Stimulated activated CD8-positive, alpha-beta memory T cell treated with anti-CD3 and anti-CD28 coated beads, Interleukin-7, amount 100 ng/mL, for 1 hour (primary cell): ENCODE results near the gene UCK2.

Source experiments
- DNase-seq, 2 donors: peaks; one replicate each; pipeline ENCODE4 v3.0.0-alpha.2; 2020; ENCODE audit warnings: low read depth in 2 of 2

Gene UCK2

DNA sequence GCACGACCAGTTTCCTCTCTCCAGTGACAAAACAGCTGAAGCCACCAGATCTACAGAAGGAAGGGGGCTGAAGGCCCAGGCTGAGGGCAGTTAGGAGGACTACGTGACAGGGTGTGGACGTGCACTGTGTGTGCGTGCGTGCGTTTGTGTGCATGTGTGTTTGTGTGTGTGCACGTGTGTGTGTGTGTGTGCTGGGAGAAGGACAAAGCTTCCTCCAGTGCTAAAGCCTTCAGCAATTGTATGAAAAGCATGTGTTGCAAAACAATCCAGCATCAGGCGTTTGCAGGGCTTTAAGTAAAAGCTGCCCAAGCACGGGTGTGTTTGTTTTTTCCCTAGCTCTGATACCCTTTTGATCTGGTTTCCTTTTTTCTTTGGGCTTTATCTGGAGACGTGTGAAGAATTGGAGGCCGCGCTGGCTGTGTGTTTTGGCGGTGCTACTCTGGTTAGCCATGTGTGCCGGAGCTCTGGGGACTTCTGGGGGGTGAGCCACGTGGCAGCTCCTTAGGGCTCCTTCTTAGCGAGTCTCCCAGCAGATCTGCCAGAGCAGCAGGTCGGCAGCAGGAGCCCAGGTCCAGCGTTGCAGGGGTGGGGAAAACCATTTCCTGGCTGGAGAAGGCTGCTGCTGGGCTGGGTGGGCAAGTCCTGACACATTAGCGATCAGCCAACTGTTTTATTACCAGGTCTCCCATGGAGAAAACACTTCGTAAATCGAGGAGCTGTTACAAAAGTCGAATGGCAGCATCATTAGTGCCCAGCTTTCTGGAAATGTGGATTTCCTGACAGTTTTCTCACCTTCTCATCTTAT lies 73.4 kb downstream of the UCK2 start:
- no peak for DNase-seq

- no peak for DNase-seq
Measured at GRCh38 chr1:165902565-165902964, 75.2 kb downstream of the UCK2 start.

DNA sequence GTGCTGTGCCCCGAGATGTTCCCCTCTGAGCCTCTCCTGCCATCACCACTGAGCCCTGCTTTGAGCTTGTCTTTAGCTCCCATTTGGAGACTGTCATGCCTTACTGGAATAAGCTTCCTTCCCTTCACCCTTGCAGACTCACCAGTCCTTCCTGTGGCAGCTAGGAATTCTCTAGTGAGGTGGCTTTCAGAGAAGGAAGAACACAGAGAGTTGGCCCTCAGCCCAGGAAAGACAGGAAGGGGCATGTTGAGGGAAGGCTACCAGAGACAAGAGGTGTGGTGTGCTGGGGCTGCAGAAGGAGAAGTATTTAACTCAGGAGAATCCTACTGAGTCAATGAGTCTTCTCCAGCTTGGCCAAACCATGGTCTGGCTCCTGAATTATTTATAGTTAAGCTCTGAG lies 76.3 kb downstream of the UCK2 start:
- no peak for DNase-seq

- no peak for DNase-seq
Measured at GRCh38 chr1:165904948-165905347, 77.5 kb downstream of the UCK2 start.

DNA sequence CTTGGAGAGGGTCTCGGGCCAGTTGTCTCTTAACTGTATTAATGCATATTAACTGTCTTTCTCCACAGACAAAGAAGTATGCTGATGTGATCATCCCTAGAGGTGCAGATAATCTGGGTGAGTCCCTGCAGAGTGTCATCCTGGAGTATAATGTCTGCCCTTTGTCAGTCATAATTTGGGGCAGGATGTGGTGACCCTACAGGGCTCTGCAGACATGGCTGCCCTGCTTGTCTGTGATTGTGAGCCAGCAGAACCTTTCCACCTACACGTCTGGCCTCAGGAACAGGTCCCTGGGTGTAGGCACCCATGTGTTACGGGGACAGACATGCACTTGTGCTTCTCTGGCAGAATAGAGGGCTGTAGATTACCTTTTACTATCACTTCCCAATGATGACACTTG lies 78.4 kb downstream of the UCK2 start:
- DNase-seq: no peak

GRCh38 chr1:165907256-165907857 lies 79.9 kb downstream of the UCK2 start:
- no peak for DNase-seq

GRCh38 chr1:165910764-165911421 lies 83.5 kb downstream of the UCK2 start:
- DNase-seq: no peak

DNA sequence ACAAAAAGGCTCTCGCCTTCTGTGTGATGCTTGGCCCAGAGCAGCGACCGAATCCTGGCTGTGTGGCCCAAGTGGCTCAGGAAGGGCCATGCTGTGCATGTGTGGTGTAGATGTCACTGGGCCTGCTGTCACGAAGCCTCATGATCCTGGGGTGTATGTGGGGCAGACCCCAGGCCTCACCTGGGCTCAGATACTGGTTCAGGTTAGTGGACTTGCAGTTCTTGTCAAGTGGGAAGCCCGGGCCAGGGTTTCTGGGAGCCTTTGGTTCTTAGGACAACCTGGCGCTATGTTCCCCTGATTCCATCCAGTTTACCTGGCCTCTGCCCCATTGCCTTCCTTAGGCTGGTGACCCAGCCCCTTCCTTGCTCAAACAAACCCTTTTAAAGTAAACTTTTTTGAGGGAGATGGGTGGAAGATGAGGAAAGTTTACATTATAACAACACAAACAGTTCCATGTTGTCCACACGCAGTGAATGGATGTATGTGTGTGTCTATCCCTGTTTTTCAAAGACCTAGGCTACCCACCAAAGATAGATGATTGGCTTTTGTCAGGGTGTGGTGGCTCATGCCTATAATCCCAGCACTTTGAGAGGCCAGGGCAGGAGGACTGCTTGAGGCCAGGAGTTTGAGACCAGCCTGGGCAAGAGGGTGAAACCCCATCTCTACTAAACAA lies 84.3 kb downstream of the UCK2 start:
- no peak for DNase-seq

GRCh38 chr1:165912638-165913037 lies 85.2 kb downstream of the UCK2 start:
- no peak for DNase-seq

DNA sequence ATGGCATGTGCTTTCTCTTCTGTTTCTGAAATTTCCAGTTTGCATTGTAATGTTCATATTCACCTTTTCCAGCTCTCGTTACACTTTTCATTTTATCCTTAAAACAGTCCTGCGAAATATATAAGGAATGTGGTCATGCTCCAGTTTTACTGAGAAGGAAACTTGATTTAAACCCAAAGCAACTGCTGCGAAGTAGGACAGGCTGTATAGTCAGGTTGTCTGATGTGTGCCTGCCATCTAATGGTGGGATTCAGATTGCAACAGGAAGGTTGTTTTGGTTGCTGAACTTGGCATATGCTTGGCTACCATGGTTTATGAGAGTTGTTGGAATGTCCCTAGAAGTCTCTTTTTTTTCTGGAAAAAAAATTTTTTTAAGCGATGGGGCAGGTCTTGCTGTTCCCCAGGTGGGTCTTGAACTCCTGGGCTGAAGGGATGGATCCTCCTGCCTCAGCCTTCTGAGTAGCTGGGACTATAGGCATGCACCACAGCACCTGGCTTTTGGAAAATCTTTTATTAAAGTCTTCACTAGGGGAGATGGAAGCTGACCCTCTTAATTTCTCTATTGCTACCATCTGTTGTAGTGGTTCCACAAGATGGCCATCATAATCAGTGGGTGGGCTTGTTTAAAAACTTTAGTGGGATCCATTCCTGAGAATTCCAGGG lies 86.9 kb downstream of the UCK2 start:
- peak; percentile 10 to 30 for DNase-seq

- no peak for DNase-seq
Measured at GRCh38 chr1:165915480-165915879, 88.1 kb downstream of the UCK2 start.

- DNase-seq: no peak
Measured at GRCh38 chr1:165915932-165916348, 88.5 kb downstream of the UCK2 start.

DNA sequence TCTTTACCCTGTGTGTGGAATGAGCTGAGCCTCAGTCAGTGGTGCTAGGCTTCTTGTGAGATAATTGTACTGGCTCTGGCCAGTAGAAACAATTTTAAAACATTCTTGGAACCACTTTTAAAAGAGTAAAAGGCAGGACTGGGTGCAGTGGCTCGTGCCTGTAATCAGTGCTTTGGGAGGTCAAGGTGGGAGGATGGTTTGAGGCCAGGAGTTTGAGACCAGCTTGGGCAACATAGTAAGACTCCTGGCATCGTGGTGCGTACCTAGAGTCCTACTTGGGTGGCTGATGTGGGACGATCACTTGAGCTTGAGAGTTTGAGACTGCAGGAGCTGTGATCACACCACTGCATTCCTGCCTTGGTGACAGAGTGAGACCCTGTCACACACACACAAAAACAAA lies 89.8 kb downstream of the UCK2 start:
- no peak for DNase-seq

DNA sequence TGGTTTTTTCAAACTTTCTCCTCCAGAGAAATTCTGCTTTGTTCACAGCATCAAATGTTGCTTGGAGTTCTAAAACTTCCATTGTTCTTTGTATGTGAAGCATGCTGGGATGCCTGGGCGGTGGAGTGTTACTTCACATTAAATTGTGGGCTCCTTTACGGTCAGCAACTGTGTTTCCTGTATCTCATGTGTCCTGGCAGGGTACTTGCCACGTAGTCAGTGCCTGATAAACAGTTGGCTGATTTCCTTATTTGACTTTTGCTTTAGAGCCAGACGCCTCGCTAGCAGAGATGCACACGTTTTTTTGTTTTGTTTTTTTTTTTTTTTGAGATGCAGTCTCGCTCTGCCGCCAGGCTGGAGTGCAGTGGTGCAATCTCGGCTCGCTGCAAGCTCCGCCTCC lies 96.7 kb downstream of the UCK2 start:
- DNase-seq: no peak

- no peak for DNase-seq
Measured at GRCh38 chr1:165925498-165926079, 98.2 kb downstream of the UCK2 start.

- DNase-seq: no peak
Measured at GRCh38 chr1:165927169-165927568, 99.8 kb downstream of the UCK2 start.

DNA sequence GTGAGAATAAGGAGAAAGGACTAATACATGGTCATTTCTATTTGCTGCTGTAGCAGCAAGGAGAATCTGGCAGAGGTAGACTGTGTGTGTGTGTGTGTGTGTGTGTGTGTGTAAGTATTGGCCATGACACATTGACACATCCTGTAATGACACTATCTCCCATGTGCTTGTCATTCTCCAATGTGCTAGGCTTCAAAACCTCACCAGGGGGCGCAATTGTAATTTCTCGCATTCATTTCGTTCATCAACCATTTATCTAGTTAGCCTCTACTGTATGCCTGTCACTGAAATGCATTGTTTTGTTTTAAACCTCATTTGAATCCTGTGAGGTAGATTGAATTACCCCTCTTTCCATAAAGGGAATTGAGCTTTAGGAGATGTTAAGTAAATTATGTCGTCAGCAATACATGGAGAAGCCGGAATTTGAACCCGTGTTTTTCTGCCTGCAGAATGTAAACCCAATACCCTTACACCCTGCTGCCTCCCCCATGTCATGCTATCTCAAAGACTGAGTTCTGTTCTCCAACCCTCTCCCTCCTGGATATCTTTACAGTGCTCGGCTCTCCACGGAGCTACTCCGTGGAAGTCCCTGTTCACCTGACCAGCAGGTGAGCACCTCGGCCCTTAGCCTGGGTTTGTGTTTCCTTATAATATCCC lies 100.8 kb downstream of the UCK2 start:
- DNase-seq: peak; percentile 3 to 7

DNA sequence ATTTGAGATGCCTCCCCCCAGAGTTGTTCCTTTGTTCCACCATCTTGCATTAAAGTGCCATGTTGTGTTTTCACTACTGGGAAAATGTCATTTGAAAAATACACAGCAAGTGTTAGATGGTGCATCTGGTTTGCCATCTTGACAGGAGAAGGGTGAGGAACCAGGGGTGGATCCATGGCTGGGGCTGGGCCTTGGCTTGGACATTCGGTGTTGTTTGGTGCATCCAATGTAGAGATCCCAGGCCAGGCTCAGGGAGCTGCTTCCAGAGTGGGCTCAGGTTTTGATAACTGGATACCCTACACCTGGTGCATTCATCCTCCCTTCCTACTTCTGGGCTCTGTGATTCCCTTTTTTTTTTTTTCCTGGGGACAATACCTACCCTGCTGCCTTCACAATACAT lies 103.5 kb downstream of the UCK2 start:
- no peak for DNase-seq

DNA sequence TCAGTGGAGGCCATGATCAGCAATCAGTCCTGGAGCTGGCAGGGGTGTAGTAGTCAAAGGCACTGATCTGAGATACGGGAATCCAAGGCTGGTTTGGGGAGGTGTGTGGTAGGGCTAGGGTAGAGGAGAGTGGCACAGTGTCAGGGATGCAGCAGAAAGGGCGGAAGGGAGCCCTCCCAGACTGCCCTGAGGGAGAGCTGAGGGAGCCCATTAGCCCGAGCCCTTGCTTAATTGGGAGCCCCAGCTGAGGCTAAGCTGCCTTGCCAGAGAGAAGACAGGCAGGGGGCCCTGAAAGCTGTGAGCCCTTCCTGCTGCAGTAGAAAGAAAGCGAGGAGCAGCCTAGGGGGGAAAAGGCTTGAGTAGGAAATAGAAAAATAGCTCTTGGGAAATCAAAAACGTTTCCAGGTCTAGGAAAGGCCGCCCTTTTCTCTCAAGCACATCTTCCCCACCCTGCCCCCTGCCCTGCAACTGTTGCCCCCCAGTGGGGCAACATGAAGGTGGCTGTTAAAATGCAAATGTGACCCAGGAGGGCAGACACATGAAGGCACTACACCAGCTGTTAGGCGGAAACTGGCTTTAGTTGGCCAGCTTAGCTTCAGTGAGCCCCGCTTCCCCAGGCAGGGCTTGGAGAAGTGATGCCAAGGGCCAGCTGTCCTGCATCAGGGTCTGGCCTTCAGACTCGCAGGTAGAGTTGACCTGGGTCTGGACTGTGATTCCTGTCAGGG lies 106.2 kb downstream of the UCK2 start:
- no peak for DNase-seq

DNA sequence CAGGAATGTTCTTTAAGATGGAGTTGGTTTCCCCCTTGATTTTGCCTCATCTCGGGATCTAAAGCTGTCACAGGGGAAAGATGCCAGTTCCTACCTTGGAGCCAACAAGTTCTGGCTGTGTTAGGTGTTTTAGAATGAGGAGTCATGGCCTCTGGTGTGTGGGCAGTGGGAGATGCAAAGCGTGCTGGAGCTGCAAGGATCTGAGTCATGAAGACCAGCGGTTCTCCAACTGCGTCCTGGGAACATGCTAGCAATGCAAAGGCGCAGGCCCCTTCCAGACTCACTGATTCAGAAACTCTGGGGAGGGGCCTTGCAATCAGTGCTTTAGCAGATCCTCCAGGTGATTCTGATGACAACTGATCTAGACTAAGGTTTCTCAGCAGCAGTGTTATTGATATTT lies 109.1 kb downstream of the UCK2 start:
- DNase-seq: no peak
